GM19193 (cell line): ENCODE results near the gene VAV2.

Experiments used
- POLR2A ChIP-seq: IDR thresholded peaks from 4 replicates; pipeline ENCODE4 v1.6.1; 2011; ENCODE audit not compliant: insufficient read depth, insufficient read length; ENCODE audit errors: extremely low read depth

VAV2 gene

GRCh38 chr9:133791735-133792649 is 200.1 kb downstream of the VAV2 start:
- TF ChIP-seq POLR2A, result no peak

GRCh38 chr9:133791069-133791468 is 201.1 kb downstream of the VAV2 start:
- TF ChIP-seq POLR2A, result no peak

GRCh38 chr9:133789778-133790177 is 202.3 kb downstream of the VAV2 start:
- TF ChIP-seq POLR2A, result no peak

- no peak for TF ChIP-seq POLR2A
These were observed 203.1 kb downstream of the VAV2 start for GRCh38 chr9:133788819-133789717.

DNA sequence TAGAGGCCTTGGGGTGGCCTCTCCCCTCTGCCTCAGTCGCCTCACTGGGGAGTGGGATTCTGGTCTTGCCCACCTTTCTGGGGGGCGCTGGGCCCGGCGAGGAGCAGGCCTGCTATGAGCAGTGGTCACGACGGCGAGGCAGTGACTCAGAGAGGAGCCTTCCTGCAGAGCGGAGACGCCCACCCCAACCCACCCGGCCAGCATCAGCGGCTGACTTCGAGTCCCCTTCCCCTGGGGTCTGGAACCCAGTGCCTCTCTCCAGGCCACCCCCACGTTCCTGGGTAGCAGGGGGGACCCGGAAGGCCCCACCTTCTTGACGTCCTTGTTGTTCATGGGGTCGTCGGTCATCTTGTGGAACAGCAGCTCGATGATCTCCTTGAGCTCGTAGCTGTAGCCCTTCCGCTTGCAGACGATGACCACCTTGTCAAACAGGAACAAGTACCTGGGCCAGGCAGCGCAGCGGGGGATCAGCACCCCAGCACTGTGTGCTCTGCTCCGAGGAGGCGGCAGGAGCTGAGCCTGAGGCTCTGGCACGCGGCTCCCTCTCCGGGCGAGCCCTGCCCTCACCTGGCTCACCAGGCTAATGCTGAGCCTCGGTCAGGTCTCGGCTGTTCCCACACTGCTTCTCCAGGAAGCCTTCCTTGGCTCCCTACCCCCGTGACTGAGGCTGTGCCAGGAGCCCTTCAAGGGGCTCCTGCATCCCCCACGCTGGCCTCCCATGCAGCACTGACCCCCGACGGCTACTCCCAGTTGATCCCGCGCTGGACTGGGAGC is 203.9 kb downstream of the VAV2 start:
- TF ChIP-seq POLR2A, result no peak

DNA sequence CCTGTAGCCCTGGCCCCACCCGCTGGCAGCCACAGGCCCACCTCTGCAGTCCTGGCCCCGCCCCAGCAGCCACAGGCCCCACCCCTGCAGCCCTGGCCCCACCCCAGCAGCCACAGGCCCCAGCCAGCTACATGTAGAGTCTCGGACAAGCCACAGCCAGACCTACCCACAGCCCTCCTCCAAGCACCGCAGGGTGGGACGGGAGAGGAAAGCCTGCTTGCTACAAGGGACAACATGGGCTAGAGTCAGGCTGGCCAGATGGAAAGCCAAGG is 204.4 kb downstream of the VAV2 start:
- TF ChIP-seq POLR2A, result no peak

- peak; percentile 50 for TF ChIP-seq POLR2A
These were observed 205.0 kb downstream of the VAV2 start for GRCh38 chr9:133786907-133787753.

DNA sequence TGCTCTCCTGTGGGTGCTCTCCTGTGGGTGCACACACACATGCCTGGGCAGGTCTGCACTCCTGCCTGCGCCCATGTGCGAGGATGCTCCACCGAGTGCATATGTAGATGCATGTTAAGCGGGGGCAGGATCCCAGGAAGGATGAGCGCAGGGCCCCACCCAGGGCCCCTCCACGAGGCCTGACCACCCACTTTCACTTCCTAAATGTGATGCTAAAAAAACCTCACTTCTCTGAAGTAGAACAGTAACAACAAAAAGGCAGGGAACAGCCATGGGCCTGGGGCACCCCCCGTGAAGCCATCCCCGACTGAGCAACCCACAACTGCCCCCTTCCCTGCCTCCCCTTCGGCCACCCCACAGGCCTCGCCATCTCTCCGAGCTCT is 205.8 kb downstream of the VAV2 start:
- no peak for TF ChIP-seq POLR2A

- no peak for TF ChIP-seq POLR2A
These were observed 206.3 kb downstream of the VAV2 start for GRCh38 chr9:133785753-133786370.

DNA sequence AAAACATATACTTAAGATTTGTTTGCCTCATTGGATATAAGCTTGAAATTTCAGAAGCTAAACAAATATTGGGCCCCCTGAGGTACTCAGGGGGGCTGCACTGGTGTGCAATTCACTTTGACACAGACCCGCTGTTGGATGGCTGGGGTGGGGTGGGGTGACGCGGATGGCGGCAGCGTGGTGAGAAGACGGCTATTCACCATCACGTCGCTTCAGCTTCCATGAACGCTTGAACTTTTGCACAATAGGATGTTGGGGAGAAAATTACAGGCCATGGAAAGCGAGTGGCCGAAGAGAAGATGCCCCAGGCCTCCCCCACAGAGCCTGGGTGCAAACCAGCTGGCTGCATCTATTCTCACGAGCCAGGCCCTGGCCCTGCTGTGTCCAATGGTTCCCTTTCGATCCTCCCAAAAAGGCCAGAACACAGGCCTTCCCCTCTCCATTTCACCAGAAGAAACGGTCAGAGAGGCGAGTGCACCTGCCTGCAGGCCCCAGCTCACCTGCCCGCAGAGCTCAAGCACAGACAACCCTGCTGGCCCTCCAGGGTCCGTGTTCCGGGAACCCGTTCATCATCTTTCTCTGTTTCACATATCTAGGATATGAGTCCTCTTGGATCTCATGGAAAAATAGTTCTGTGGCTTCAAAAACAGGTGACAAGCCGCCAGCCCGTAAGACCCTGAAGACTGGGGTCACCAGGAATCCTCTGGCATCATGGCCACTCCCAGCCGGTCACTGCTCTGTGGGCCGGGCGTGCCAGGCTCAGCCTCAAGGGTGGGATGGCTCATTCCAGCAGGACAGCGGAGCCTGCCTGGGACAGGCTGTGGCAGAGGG is 207.2 kb downstream of the VAV2 start:
- no peak for TF ChIP-seq POLR2A

DNA sequence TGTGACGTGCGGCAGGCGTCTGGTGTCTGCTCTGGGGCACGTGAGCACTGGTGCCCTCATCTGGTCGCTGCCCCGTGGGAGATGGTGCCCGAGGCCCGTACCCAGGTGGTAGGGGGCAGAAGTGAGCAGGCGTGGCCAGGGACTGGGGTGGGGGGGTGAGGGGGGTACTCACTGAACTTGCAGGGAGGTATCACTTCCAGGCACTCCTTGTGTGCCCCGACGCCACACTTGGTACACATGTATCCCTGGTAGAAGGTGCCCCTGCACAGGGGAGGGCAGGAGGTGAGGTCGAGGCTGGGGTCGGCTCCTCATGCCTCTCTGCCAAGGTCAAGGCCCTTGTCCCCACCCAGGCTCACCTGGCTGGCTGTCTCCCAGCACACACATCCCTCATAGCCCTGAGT is 208.8 kb downstream of the VAV2 start:
- no peak for TF ChIP-seq POLR2A

- TF ChIP-seq POLR2A, result no peak
These were observed 209.7 kb downstream of the VAV2 start for GRCh38 chr9:133782157-133783130.
